ENCODE data around the gene KCNH1. TPM values are rescaled to one million over a fixed set of nuclear protein-coding genes. Genes with fewer than 3 reads are reported as not detected.

The KCNH1 gene
- total RNA-seq, 2 experiments from 2014 or later, result not detected

DNA sequence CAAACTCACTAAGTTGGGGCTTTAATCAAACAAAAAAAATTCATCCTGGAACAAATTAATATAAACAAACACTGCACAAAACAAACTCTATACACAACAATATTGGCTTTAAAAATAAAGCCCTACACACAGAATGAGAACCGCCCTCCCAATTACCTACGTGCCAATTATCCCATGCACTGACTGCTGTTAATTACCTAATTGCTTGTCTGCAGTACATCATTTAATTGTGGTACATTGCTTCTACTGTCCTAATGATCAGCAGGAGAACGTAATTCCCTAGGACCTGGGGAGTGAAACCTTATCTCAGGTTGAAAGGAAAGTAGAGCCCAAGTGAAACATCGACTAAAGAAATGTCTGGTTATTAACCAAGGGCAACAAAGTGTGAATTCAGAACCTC lies 364.5 kb downstream of the KCNH1 start:
- Mint-ChIP-seq H3K9me3 (no peaks in the 10 kb centered on the region), H3K4me1 (ENCODE audit: low read depth) (no peaks in the 10 kb centered on the region), H3K27ac (no peak overlapping the region), H3K4me3 (no peak overlapping the region), H3K36me3 (ENCODE audit: low read depth) (no peaks in the 10 kb centered on the region), H3K27me3 (ENCODE audit: low read depth) (peaks cover 6% of the 10 kb centered on the region)
- intact Hi-C loops (cut with micrococcal nuclease), result no loop called here
- CTCF ChIA-PET, result interaction anchor here (0.6 kb wide), 1 partner anchor 37 kb away, joined by 3 read pairs; no protein-coding TSS in a partner anchor
- DNase-seq, result no peak

DNA sequence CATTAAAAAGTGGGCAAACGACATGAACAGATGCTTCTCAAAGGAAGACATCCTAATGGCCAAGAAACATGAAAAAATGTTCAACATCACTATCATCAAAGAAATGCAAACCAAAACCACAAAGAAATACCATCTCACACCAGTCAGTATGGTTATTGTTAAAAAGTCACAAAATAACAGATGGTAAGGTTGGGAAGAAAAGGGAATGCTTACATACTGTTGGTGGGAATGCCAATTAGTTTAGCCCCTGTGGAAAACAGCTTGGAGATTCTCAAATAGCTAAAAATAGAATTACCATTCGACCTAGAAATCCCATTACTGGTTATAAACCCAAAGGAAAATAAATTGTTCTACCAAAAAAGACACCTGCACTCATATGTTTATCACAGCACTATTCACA lies 369.4 kb downstream of the KCNH1 start:
- CTCF ChIA-PET, result no interaction called here
- H3K27me3 Mint-ChIP-seq (ENCODE audit: low read depth), result no peaks in the 10 kb centered on the region
- intact Hi-C loops (cut with micrococcal nuclease), result no loop called here
- no peaks in the 10 kb centered on the region for H3K36me3 Mint-ChIP-seq (ENCODE audit: low read depth)
- H3K27ac Mint-ChIP-seq, result no peak overlapping the region
- no peaks in the 10 kb centered on the region for H3K4me1 Mint-ChIP-seq (ENCODE audit: low read depth)
- H3K4me3 Mint-ChIP-seq, result no peak overlapping the region
- H3K9me3 Mint-ChIP-seq, result no peaks in the 10 kb centered on the region
- no peak for DNase-seq

DNA sequence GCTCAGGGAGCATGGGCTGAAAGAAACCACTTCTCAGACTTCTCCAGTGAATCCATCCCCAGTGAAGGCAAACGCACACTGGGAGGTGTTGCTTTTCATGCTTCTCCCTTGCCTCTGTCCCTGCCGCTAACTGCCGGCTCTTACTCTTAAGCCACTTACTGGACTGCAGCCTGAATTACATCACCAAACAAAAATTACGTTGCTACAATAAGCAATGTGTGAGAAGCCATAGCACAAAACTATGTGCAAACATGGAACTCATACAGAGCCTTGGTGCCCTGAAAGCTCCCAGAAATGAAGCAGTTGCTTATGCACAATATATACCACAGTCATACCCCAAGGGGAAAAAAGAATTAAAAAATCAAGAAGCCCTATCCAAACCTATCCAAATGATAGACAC lies 375.2 kb downstream of the KCNH1 start:
- Mint-ChIP-seq H3K36me3 (ENCODE audit: low read depth) (no peaks in the 10 kb centered on the region), H3K4me1 (ENCODE audit: low read depth) (no peaks in the 10 kb centered on the region), H3K9me3 (no peaks in the 10 kb centered on the region), H3K27me3 (ENCODE audit: low read depth) (peaks cover 4% of the 10 kb centered on the region), H3K27ac (no peak overlapping the region), H3K4me3 (no peak overlapping the region)
- CTCF ChIA-PET, result no interaction called here
- intact Hi-C loops (cut with micrococcal nuclease), result no loop called here
- no peak for DNase-seq

DNA sequence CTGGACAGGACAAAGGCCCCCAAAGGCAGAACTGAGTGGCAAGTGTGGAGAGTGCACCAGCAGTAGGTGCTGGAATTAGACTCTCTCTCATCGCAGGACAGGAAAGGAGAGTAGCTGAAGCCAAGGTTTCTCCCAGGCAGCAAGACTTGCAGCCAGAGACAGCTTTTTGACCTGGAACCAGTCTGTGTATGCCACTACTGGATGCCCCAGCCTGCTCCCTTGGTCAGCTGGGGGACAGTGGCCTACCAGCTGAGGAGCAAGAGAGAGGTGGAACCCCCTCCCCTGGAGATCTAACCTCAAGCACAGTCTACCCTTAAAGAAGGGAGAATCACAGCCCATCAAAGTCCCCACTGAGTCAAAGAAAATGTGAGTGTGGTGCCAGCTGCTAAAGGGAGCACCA lies 375.7 kb downstream of the KCNH1 start:
- no peak for DNase-seq
- CTCF ChIA-PET, result interaction anchor here (0.6 kb wide), 1 partner anchor 49 kb away, joined by 4 read pairs; no protein-coding TSS in a partner anchor
- no peaks in the 10 kb centered on the region for H3K36me3 Mint-ChIP-seq (ENCODE audit: low read depth)
- peaks cover 4% of the 10 kb centered on the region for H3K27me3 Mint-ChIP-seq (ENCODE audit: low read depth)
- H3K9me3 Mint-ChIP-seq, result no peaks in the 10 kb centered on the region
- intact Hi-C loops (cut with micrococcal nuclease), result no loop called here
- no peaks in the 10 kb centered on the region for H3K4me1 Mint-ChIP-seq (ENCODE audit: low read depth)
- H3K27ac Mint-ChIP-seq, result no peak overlapping the region
- H3K4me3 Mint-ChIP-seq, result no peak overlapping the region

DNA sequence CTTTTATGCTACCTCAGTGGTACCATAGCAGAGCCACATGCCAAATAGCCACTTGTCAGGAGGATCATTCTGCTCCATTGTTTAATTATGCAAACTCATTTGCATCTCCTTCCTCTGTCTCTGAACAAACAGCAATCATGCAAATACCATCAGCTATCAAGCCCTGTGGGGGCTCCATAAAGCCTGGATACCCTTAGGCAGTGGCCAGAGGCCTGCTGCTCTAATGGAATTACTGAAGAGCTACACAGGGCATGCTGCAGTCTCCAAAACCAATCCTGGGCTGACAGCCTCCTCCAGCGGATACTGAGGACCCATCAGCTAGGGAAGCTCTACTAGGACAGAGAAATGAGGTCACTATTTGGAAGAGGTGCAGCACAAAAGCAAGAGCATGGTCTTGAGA lies 376.3 kb downstream of the KCNH1 start:
- Mint-ChIP-seq H3K4me1 (ENCODE audit: low read depth) (no peaks in the 10 kb centered on the region), H3K27ac (no peak overlapping the region), H3K4me3 (no peak overlapping the region), H3K36me3 (ENCODE audit: low read depth) (no peaks in the 10 kb centered on the region), H3K9me3 (no peaks in the 10 kb centered on the region), H3K27me3 (ENCODE audit: low read depth) (peaks cover 4% of the 10 kb centered on the region)
- intact Hi-C loops (cut with micrococcal nuclease), result no loop called here
- no peak for DNase-seq
- CTCF ChIA-PET, result interaction anchor here (0.6 kb wide), 1 partner anchor 48 kb away, joined by 4 read pairs; no protein-coding TSS in a partner anchor

DNA sequence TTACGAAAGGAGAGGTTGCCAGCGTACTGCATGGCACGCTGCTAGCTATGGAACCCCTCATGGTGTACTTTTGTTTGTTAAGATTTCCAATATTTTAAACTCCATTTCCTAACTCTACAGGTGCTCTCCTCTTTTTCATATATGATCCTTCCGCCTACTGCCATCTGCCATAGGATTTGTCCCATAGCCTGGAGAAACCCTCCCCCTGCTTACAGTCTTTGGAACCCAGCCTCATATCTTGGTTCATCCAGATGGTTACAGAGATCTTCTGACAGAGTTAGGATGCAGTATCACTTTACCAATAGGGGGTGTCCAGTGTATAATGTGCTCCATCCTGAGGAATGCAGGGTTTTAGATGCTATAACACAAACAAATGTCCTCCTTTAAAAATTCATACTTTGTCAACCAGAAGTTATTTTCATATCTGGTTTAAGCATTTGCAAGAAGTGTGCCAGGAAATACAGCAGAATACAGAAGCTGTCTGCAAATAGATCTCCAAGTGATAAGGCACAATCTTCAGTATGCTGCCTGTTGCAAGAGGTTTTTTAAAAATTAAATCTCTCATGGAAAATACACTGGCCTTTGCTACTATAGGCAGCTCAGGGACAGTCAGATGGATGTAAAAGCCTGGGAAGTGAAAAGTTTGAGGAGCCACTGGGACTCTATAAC lies 377.8 kb downstream of the KCNH1 start:
- intact Hi-C loops (cut with micrococcal nuclease), result no loop called here
- H3K4me3 Mint-ChIP-seq, result no peak overlapping the region
- peaks cover 4% of the 10 kb centered on the region for H3K27me3 Mint-ChIP-seq (ENCODE audit: low read depth)
- H3K4me1 Mint-ChIP-seq (ENCODE audit: low read depth), result no peaks in the 10 kb centered on the region
- H3K36me3 Mint-ChIP-seq (ENCODE audit: low read depth), result no peaks in the 10 kb centered on the region
- CTCF ChIA-PET, result no interaction called here
- H3K27ac Mint-ChIP-seq, result no peak overlapping the region
- DNase-seq, result no peak
- H3K9me3 Mint-ChIP-seq, result no peaks in the 10 kb centered on the region

DNA sequence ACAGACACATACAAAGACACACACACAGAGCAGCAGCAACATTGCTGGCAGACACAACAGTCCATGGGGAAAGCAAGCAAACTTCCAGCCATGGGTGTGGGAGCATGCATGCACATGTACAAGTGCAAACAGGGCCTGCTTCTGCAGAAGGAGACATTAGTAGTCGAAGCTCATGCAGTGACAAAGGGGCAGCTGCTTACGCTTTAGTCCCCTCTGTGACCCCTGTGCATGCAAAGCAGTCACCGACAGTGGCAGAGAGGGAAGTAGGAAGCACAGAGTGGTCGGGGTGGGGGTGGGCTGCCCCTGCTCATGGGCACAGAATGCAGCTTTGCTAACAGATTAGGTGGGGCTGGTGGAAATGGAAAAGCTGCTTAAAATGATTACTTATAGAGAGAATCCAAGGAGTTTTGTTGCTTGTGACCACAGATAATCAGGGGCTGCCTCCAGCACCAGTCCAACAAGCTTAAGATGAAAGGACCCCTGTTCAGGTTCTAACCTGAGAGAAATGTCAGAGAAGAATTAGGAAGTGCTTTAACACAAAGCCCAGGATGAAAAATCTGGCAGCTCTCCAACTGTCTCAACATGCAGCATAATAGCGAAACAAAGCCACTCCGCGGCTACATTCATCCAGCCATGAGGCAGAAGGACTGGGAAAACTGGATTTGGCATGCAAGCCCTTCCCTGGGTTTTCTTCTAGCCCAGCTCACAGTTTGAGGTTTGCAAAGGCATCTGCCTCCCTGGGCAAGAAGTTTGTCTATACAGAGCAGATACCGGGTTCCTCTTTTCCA lies 378.9 kb downstream of the KCNH1 start:
- H3K36me3 Mint-ChIP-seq (ENCODE audit: low read depth), result no peaks in the 10 kb centered on the region
- no peaks in the 10 kb centered on the region for H3K4me1 Mint-ChIP-seq (ENCODE audit: low read depth)
- no peak for DNase-seq
- peaks cover 4% of the 10 kb centered on the region for H3K27me3 Mint-ChIP-seq (ENCODE audit: low read depth)
- CTCF ChIA-PET, result no interaction called here
- intact Hi-C loops (cut with micrococcal nuclease), result no loop called here
- H3K27ac Mint-ChIP-seq, result no peak overlapping the region
- H3K4me3 Mint-ChIP-seq, result no peak overlapping the region
- H3K9me3 Mint-ChIP-seq, result no peaks in the 10 kb centered on the region

DNA sequence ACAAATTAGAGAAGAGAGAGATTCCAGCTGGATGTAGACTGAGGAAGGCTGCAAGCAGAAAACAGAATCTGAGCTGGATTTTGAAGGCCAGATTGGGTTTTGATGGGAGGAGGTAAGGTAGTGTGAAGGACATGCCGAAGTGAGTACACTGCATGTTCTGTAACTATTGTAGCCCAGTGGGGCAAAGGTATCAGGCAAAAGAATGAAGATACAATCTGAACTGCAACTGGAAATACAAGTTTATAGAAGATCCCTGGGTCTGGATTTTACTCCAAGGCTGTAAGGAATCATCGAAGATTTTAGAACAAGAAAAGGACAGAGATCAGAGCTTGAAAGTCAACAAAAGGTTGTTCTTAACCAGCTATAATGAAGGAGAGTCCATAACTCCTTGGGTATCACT lies 382.0 kb downstream of the KCNH1 start:
- Mint-ChIP-seq H3K27ac (no peak overlapping the region), H3K36me3 (ENCODE audit: low read depth) (no peaks in the 10 kb centered on the region), H3K27me3 (ENCODE audit: low read depth) (peaks cover 4% of the 10 kb centered on the region), H3K4me1 (ENCODE audit: low read depth) (no peaks in the 10 kb centered on the region), H3K4me3 (no peak overlapping the region), H3K9me3 (no peaks in the 10 kb centered on the region)
- intact Hi-C loops (cut with micrococcal nuclease), result no loop called here
- CTCF ChIA-PET, result no interaction called here
- no peak for DNase-seq

DNA sequence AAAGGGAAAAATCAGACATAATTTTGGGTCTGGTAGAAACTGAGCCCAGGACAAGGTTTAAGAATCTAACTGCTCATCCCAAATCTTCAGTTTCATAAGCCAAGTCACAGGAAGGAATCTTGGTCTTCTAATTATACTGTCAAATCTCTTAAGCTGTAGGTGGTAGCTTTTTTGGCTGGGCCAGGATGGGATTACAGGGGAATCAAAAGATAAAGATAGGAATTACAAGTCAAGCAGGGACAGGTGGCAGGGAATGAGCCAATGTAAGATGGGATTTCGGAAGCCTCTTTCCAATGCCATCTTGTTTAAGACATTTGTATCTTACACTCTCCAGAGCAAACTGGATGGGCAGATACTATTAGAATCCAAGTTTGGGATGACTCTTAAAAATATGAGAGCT lies 383.5 kb downstream of the KCNH1 start:
- CTCF ChIA-PET, result no interaction called here
- Mint-ChIP-seq H3K27me3 (ENCODE audit: low read depth) (peaks cover 4% of the 10 kb centered on the region), H3K36me3 (ENCODE audit: low read depth) (no peaks in the 10 kb centered on the region), H3K9me3 (no peaks in the 10 kb centered on the region), H3K27ac (no peak overlapping the region), H3K4me3 (no peak overlapping the region), H3K4me1 (ENCODE audit: low read depth) (no peaks in the 10 kb centered on the region)
- intact Hi-C loops (cut with micrococcal nuclease), result no loop called here
- no peak for DNase-seq

DNA sequence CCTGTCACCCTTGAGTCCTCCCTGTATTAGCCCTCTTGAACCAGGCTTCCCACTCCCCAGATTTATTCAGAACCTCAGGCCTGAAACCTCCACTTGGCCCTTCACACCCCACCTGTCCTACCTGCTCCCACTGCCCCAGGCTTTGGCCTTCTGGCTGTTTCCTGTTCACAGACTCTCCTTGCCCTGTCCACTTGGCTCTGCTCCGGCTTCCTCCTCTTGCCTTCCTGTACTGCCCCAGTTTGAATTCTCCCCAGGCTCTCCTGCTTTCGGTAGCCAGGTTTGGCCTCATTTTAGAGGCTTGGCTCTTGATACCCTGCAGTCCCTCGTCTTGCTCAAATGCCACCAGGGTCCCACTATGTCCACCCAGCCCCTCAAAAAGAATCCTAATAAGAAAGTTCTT lies 385.2 kb downstream of the KCNH1 start:
- H3K27me3 Mint-ChIP-seq (ENCODE audit: low read depth), result no peaks in the 10 kb centered on the region
- no peaks in the 10 kb centered on the region for H3K9me3 Mint-ChIP-seq
- CTCF ChIA-PET, result no interaction called here
- intact Hi-C loops (cut with micrococcal nuclease), result no loop called here
- no peak overlapping the region for H3K4me3 Mint-ChIP-seq
- H3K27ac Mint-ChIP-seq, result no peak overlapping the region
- no peaks in the 10 kb centered on the region for H3K36me3 Mint-ChIP-seq (ENCODE audit: low read depth)
- no peak for DNase-seq
- H3K4me1 Mint-ChIP-seq (ENCODE audit: low read depth), result no peaks in the 10 kb centered on the region

DNA sequence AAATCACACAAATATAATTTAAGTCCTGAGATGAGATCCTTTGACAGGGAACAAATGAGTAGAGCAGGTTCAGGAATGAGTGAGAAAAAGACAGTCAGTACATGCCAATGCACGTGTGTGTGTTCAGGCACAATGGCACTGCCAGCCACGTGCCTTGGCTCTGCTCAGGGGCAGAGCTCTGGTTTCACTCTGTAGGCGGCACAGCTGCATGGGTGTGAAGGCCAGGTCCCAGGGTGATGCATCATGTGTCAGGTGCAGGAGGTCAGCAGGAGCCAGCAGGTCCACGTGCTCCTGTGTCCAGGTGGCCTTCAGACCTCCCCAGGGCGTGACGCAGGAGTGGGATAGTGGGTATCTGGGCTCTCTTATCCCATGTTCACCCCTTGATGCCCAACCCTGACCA lies 386.1 kb downstream of the KCNH1 start:
- Mint-ChIP-seq H3K27ac (no peak overlapping the region), H3K27me3 (ENCODE audit: low read depth) (no peaks in the 10 kb centered on the region), H3K36me3 (ENCODE audit: low read depth) (no peaks in the 10 kb centered on the region), H3K9me3 (no peaks in the 10 kb centered on the region), H3K4me1 (ENCODE audit: low read depth) (no peaks in the 10 kb centered on the region), H3K4me3 (no peak overlapping the region)
- no peak for DNase-seq
- intact Hi-C loops (cut with micrococcal nuclease), result no loop called here
- CTCF ChIA-PET, result no interaction called here

DNA sequence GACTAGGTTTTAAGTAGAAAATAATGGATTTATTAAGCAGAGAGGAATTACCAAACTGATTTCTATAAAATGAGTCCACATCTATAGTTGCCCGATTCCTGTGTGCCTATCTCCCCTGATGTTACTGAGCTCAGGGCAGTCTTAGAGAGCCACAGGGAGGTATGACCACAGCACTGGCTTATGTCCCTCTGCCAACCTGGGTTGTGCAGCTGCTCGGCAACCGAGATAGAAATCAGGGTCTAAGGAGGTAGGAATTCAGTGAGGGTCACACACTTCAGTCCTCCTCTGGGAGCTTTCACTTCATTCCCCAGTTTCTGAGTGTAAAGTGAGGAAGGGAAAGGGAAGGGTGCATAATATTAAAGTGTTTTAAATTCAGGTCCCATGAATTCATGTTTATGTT lies 386.8 kb downstream of the KCNH1 start:
- no peak overlapping the region for H3K4me3 Mint-ChIP-seq
- H3K27ac Mint-ChIP-seq, result no peak overlapping the region
- H3K4me1 Mint-ChIP-seq (ENCODE audit: low read depth), result no peaks in the 10 kb centered on the region
- no peak for DNase-seq
- intact Hi-C loops (cut with micrococcal nuclease), result no loop called here
- no peaks in the 10 kb centered on the region for H3K9me3 Mint-ChIP-seq
- no peaks in the 10 kb centered on the region for H3K36me3 Mint-ChIP-seq (ENCODE audit: low read depth)
- CTCF ChIA-PET, result no interaction called here
- H3K27me3 Mint-ChIP-seq (ENCODE audit: low read depth), result no peaks in the 10 kb centered on the region

DNA sequence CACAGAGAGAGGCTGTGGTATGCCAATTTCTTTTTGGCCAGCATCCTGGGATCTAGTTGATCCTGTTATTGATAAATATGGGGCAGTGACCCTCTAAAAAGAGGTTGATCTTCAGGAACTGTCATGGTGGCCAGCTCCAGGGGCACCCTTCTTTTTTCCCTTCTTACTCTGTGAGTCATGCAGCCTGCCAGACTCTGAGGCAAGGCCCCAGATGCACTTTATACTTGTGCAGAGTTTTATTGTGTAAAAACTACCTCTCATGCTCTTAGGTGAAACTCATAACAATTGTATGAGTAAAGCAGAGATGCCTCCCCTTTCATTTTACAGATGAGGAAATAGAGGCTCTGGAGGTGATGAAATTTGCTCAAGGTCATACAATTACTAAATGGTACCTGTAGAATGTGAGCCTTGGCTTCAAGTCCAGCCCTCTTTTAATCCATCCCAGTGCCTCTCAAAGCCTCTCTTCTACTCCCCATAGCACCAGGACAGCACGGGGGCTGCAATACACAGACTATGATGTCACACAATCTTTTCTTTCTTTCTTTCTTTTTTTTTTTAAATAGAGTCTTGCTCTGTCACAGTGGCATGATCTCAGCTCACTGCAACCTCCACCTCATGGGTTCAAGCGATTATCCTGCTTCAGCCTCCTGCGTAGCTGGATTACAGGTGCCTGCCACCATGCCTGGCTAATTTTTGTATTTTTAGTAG lies 387.8 kb downstream of the KCNH1 start:
- CTCF ChIA-PET, result no interaction called here
- Mint-ChIP-seq H3K27ac (no peak overlapping the region), H3K4me1 (ENCODE audit: low read depth) (no peaks in the 10 kb centered on the region), H3K27me3 (ENCODE audit: low read depth) (no peaks in the 10 kb centered on the region), H3K36me3 (ENCODE audit: low read depth) (no peaks in the 10 kb centered on the region), H3K9me3 (no peaks in the 10 kb centered on the region), H3K4me3 (no peak overlapping the region)
- intact Hi-C loops (cut with micrococcal nuclease), result no loop called here
- no peak for DNase-seq
